Activated CD4-positive, alpha-beta T cell treated with anti-CD3 and anti-CD28 coated beads, Interleukin-2, amount 50 U/mL, for 4 hours (primary cell): ENCODE measurements around the gene MTHFSD.

ENCODE experiments used
- DNase-seq, 2 experiments: peaks; one replicate each; pipeline ENCODE4 v3.0.0-alpha.2; 2020

MTHFSD gene

GRCh38 chr16:86511317-86512161 is 43.5 kb downstream of the MTHFSD start:
- DNase-seq, result no peak

GRCh38 chr16:86510465-86511261 is 44.4 kb downstream of the MTHFSD start, which contains the start of gene FOXF1:
FOXF1 (plus strand) TSS chr16:86510527; CDS start chr16:86510570, 43 bp downstream.
- no peak for DNase-seq

- no peak for DNase-seq
Measured at GRCh38 chr16:86509759-86510464, 45.1 kb downstream of the MTHFSD start.

- no peak for DNase-seq
Measured at GRCh38 chr16:86508947-86509758, 45.9 kb downstream of the MTHFSD start.

GRCh38 chr16:86508028-86508946 is 46.7 kb downstream of the MTHFSD start:
- no peak for DNase-seq

GRCh38 chr16:86507173-86508027 is 47.6 kb downstream of the MTHFSD start:
- no peak for DNase-seq

- DNase-seq, result no peak
Measured at GRCh38 chr16:86505899-86506864, 48.9 kb downstream of the MTHFSD start.

- no peak for DNase-seq
Measured at GRCh38 chr16:86505185-86505898, 49.7 kb downstream of the MTHFSD start.

GRCh38 chr16:86504315-86505184 is 50.5 kb downstream of the MTHFSD start:
- no peak for DNase-seq

- DNase-seq, result no peak
Measured at GRCh38 chr16:86503830-86504229, 51.2 kb downstream of the MTHFSD start.

GRCh38 chr16:86502856-86503748 is 51.9 kb downstream of the MTHFSD start:
- DNase-seq, result no peak

GRCh38 chr16:86501989-86502855 is 52.8 kb downstream of the MTHFSD start:
- no peak for DNase-seq

- DNase-seq, result no peak
Measured at GRCh38 chr16:86500708-86501510, 54.1 kb downstream of the MTHFSD start.
